Trophoblast cell (in vitro differentiated cells and primary cell): ENCODE data around the gene PDGFC.

Experiments used
- DNase-seq, 2 donors: peaks; one replicate each; pipeline ENCODE4 v3.0.0-alpha.2; 2016
- H2AFZ ChIP-seq: 2 replicates; pipeline ENCODE4 v1.6.1; 2013; ENCODE audit warnings: low read length, moderate library complexity, mild to moderate bottlenecking; ENCODE audit not compliant: insufficient read depth, poor library complexity
- H2AK5ac ChIP-seq: 2 replicates; pipeline ENCODE4 v1.6.1; 2013; ENCODE audit warnings: mild to moderate bottlenecking, low read length
- H2BK120ac ChIP-seq: 2 replicates; pipeline ENCODE4 v1.6.1; 2013; ENCODE audit warnings: low read length, mild to moderate bottlenecking, moderate library complexity; ENCODE audit not compliant: insufficient read depth, poor library complexity
- H2BK12ac ChIP-seq: 2 replicates; pipeline ENCODE4 v1.6.1; 2013; ENCODE audit warnings: mild to moderate bottlenecking, low read length, moderate library complexity
- H2BK5ac ChIP-seq: 2 replicates; pipeline ENCODE4 v1.6.1; 2013; ENCODE audit warnings: low read length, low read depth, moderate library complexity, mild to moderate bottlenecking; ENCODE audit not compliant: poor library complexity
- H3K14ac ChIP-seq: 2 replicates; pipeline ENCODE4 v1.6.1; 2013; ENCODE audit warnings: mild to moderate bottlenecking, low read length
- H3K18ac ChIP-seq: 2 replicates; pipeline ENCODE4 v1.6.1; 2013; ENCODE audit warnings: mild to moderate bottlenecking, low read length
- H3K23ac ChIP-seq: 2 replicates; pipeline ENCODE4 v1.6.1; 2013; ENCODE audit warnings: low read length
- H3K27ac ChIP-seq: 2 replicates; pipeline ENCODE4 v1.5.1; 2013; ENCODE audit warnings: low read depth, mild to moderate bottlenecking, inconsistent platforms, low read length, moderate library complexity
- H3K27me3 ChIP-seq: 2 replicates; pipeline ENCODE4 v1.6.1; 2013; ENCODE audit warnings: inconsistent platforms, mild to moderate bottlenecking, low read length, moderate library complexity; ENCODE audit not compliant: insufficient read depth
- H3K36me3 ChIP-seq, 2 experiments: 1 replicate in 1 of 2; 2 replicates in 1 of 2; pipeline ENCODE4 v1.6.1; 2013; ENCODE audit warnings: low read length in 2 of 2, mild to moderate bottlenecking in 2 of 2, moderate library complexity in 1 of 2; ENCODE audit not compliant: insufficient read depth in 2 of 2, control insufficient read depth in 1 of 2
- H3K4ac ChIP-seq: 2 replicates; pipeline ENCODE4 v1.6.1; 2013; ENCODE audit warnings: low read depth, mild to moderate bottlenecking, low read length, moderate library complexity
- H3K4me1 ChIP-seq, 2 experiments: 1 replicate in 1 of 2; 2 replicates in 1 of 2; pipeline ENCODE4 v1.6.1; 2013; ENCODE audit warnings: low read length in 2 of 2, mild to moderate bottlenecking in 2 of 2, moderate library complexity in 1 of 2; ENCODE audit not compliant: insufficient read depth in 2 of 2, control insufficient read depth in 1 of 2
- H3K4me2 ChIP-seq: 2 replicates; pipeline ENCODE4 v1.6.1; 2013; ENCODE audit warnings: inconsistent platforms, mild to moderate bottlenecking, low read length, moderate library complexity
- H3K4me3 ChIP-seq: 2 replicates; pipeline ENCODE4 v1.5.1; 2013; ENCODE audit warnings: mild to moderate bottlenecking, low read depth, low read length, inconsistent platforms
- H3K79me1 ChIP-seq: one replicate; pipeline ENCODE4 v1.6.1; 2013; ENCODE audit warnings: low read length
- H3K79me2 ChIP-seq: 2 replicates; pipeline ENCODE4 v1.6.1; 2013; ENCODE audit warnings: low read length, mild to moderate bottlenecking; ENCODE audit not compliant: control insufficient read depth, insufficient read depth, poor library complexity
- H3K9ac ChIP-seq: 2 replicates; pipeline ENCODE4 v1.6.1; 2013; ENCODE audit warnings: mild to moderate bottlenecking, low read length
- H3K9me3 ChIP-seq: 2 replicates; pipeline ENCODE4 v1.6.1; 2013; ENCODE audit warnings: low read depth, mild to moderate bottlenecking, control low read depth, inconsistent platforms, low read length; ENCODE audit not compliant: insufficient read depth
- H4K12ac ChIP-seq: 2 replicates; pipeline ENCODE4 v1.6.1; 2013; ENCODE audit warnings: low read depth, mild to moderate bottlenecking, low read length, moderate library complexity
- H4K8ac ChIP-seq: 2 replicates; pipeline ENCODE4 v1.6.1; 2013; ENCODE audit warnings: low read depth, mild to moderate bottlenecking, low read length, moderate library complexity
- H4K91ac ChIP-seq: one replicate; pipeline ENCODE4 v1.6.1; 2013; ENCODE audit warnings: low read depth, mild to moderate bottlenecking, low read length, moderate library complexity
- WGBS: extraction: QIAGEN DNeasy Blood & Tissue Kit; methylation state at CpG from one replicate; pipeline ENCODE4 v1.1.7; 2013; ENCODE audit warnings: missing lambda C conversion rate; ENCODE audit not compliant: insufficient read length, insufficient coverage; ENCODE audit errors: extremely low coverage; 5-methylcytosine and 5-hydroxymethylcytosine counted together

The PDGFC gene

DNA sequence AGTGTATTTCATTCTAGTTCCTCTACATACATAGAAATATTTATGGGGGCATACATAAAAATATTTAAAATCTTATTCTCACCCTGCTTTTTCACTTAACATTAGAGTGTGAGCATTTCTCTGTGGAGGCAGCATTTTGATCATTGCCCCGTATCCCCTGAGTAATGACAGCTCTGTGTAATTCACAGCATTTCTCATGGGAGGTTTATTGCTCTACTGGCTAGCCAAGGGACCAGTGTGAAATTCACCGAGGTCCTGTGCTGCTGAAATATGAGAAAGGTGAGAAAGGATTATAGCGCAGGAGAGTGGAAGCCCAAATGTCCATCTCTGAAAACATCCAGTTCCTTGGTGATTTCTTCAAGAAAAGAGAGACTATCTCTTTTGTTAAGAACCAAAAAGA, 22.9 kb downstream of the PDGFC start:
- Histone ChIP-seq H3K4me1 (peaks cover 0 to 2% of the 10 kb centered on the region in 2 experiments), H3K4me3 (no peak overlapping the region), H4K8ac (no peak overlapping the region), H3K9me3 (no peaks in the 10 kb centered on the region), H2BK120ac (no peak overlapping the region), H3K27me3 (no peaks in the 10 kb centered on the region), H3K9ac (no peak overlapping the region), H4K12ac (no peak overlapping the region), H4K91ac (no peak overlapping the region), H2BK5ac (no peak overlapping the region), H3K27ac (no peak overlapping the region), H3K23ac (no peak overlapping the region), H3K36me3 (no peaks in the 10 kb centered on the region), H3K79me1 (peaks cover 1% of the 10 kb centered on the region), H3K14ac (no peak overlapping the region), H3K18ac (no peak overlapping the region), H3K4ac (no peak overlapping the region), H2AFZ (no peak overlapping the region), H2BK12ac (no peak overlapping the region), H3K79me2 (peaks cover 2% of the 10 kb centered on the region), H2AK5ac (no peak overlapping the region), H3K4me2 (no peak overlapping the region)
- DNase-seq = no peak
- no CpG with 5 or more reads among the region's 3 CpGs for WGBS

DNA sequence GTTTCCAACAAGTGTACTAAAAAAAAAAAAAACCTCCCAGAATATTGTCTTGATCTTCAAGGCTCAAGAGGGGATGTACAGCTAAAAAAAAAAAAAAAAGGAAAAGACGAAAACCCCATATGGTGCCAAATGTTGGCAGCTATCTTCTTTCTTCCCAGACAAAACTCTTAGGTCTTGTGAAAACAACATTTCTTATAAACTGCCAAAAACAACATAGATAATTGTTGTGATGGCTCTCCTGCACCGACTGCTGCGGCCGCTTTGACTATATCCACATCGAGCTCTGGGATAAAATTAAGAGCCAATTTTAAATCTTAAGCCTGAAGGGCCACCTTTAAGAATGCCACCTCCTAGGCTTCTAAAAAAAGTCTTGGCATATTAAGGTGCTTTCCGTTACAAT, 23.5 kb downstream of the PDGFC start:
- Histone ChIP-seq H3K79me2 (peaks cover 2% of the 10 kb centered on the region), H3K79me1 (peaks cover 1% of the 10 kb centered on the region), H2BK120ac (no peak overlapping the region), H3K27ac (no peak overlapping the region), H3K4ac (no peak overlapping the region), H3K36me3 (no peaks in the 10 kb centered on the region), H3K9ac (no peak overlapping the region), H3K9me3 (no peaks in the 10 kb centered on the region), H4K91ac (no peak overlapping the region), H2AFZ (no peak overlapping the region), H3K14ac (no peak overlapping the region), H3K4me2 (no peak overlapping the region), H2BK5ac (no peak overlapping the region), H2BK12ac (no peak overlapping the region), H3K4me3 (no peak overlapping the region), H3K4me1 (peaks cover 0 to 2% of the 10 kb centered on the region in 2 experiments), H3K23ac (no peak overlapping the region), H3K27me3 (no peaks in the 10 kb centered on the region), H2AK5ac (no peak overlapping the region), H4K8ac (no peak overlapping the region), H4K12ac (no peak overlapping the region), H3K18ac (no peak overlapping the region)
- WGBS = no CpG with 5 or more reads among the region's 6 CpGs
- no peak for DNase-seq

DNA sequence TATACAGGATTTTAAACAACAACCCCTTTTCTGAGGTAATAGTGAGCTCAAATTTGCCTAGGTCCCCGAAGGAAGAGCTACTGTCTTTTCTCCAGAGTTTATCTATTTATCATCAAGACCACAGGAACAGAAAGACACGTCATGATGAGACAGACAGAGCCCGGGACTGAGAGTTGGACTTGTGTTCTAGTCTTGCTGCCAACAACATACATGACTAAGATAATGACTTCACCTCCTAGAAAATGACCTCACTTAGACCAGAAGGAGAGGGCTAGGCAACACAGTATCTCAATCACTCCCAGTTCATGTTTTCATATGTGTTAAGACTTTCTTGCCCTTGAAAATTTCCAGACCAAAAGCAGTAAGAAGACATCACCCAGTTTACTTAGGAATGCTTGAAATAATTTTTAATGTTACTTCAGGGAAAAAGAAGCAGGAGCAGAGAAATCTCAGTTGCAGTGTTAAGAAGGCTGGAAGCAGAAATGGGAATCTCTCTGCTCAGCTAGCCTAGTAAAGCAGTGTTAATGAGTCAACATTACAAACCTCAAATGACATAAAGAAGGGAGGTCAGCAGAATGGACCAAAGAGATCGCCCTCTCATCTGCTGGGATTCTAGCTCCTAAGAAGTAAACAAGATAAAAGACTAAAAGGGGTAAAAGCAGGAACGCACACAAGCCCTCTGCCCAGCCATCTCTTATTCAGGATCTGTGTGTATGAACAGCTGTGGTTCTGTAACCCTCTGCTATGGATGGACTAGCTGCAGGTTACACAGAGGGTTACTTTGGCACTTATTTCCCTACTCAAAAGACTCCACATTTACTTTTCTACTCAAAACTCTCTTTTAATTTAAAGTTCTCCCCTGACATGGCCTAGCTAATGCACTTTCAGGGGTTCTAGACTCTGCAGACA, 24.8 kb downstream of the PDGFC start:
- Histone ChIP-seq H2BK120ac (no peak overlapping the region), H3K79me1 (peaks cover 1% of the 10 kb centered on the region), H3K79me2 (peaks cover 2% of the 10 kb centered on the region), H4K12ac (no peak overlapping the region), H4K91ac (no peak overlapping the region), H3K4ac (no peak overlapping the region), H3K9ac (no peak overlapping the region), H3K27me3 (no peaks in the 10 kb centered on the region), H3K9me3 (no peaks in the 10 kb centered on the region), H2BK12ac (no peak overlapping the region), H3K36me3 (no peaks in the 10 kb centered on the region), H2BK5ac (no peak overlapping the region), H3K18ac (no peak overlapping the region), H2AFZ (no peak overlapping the region), H4K8ac (no peak overlapping the region), H3K14ac (no peak overlapping the region), H3K4me3 (no peak overlapping the region), H2AK5ac (no peak overlapping the region), H3K23ac (no peak overlapping the region), H3K4me1 (peaks cover 0 to 2% of the 10 kb centered on the region in 2 experiments), H3K4me2 (no peak overlapping the region), H3K27ac (no peak overlapping the region)
- no CpG with 5 or more reads among the region's 5 CpGs for WGBS
- DNase-seq = peak; percentile 12 to 34

DNA sequence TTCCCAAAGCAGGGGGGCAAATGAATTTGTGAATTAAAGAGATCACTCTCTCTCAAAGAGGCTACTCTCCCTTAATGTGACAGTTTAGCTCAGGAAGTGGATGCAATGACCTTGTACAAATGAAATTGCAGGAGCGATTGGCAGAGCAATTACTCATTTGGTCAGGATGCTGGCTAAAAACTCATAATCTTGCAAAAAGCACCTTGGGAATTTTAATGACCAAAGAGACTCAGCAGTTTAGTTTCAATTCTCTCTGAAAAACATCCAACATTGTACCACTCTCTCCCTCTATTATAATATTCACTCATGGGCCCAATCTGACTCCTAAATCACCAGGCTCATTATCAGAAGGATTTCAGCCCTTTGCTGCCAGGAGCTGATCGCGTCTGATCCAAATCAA, 26.1 kb downstream of the PDGFC start:
- Histone ChIP-seq H3K4me2 (no peak overlapping the region), H3K23ac (no peak overlapping the region), H4K91ac (no peak overlapping the region), H3K36me3 (no peaks in the 10 kb centered on the region), H3K14ac (no peak overlapping the region), H3K79me2 (peaks cover 2% of the 10 kb centered on the region), H3K4me3 (no peak overlapping the region), H2BK12ac (no peak overlapping the region), H3K9me3 (no peaks in the 10 kb centered on the region), H2BK5ac (no peak overlapping the region), H4K12ac (no peak overlapping the region), H3K4ac (no peak overlapping the region), H3K79me1 (peaks cover 1% of the 10 kb centered on the region), H3K18ac (no peak overlapping the region), H2AK5ac (no peak overlapping the region), H3K27me3 (no peaks in the 10 kb centered on the region), H3K4me1 (peaks cover 0 to 2% of the 10 kb centered on the region in 2 experiments), H3K9ac (no peak overlapping the region), H2AFZ (no peak overlapping the region), H3K27ac (no peak overlapping the region), H2BK120ac (no peak overlapping the region), H4K8ac (no peak overlapping the region)
- no peak for DNase-seq
- WGBS = no CpG with 5 or more reads among the region's 3 CpGs
